OCI-LY3 (cell line): ENCODE results near the gene CWF19L1.
A peak's percentile ranks its signal among the peaks of the same experiment; 100 is the strongest.
"Not testable (repeated sequence)": the region's sequence is repeated elsewhere in the genome, so short reads cannot be mapped to it uniquely, and the experiment has no call there.

Experiments used
- H2AFZ ChIP-seq: fragments of 200-600, 300-600 bp; shearing (Covaris generic); 2 replicates; pipeline ENCODE4 v1.6.0; 2014; ENCODE audit warnings: antibody characterized with exemption, low read depth, low read length
- H3K27ac ChIP-seq: fragments of 200-600, 300-600 bp; sonication (generic); 2 replicates; pipeline ENCODE4 v1.5.1; 2014; ENCODE audit warnings: mild to moderate bottlenecking, low read length, moderate library complexity, mixed read lengths
- H3K27me3 ChIP-seq: fragments of 200-600, 300-600 bp; sonication (generic); 2 replicates; pipeline ENCODE4 v1.6.1; 2014; ENCODE audit warnings: low read depth, low read length, mixed read lengths
- H3K36me3 ChIP-seq: fragments of 200-600, 300-600 bp; sonication (generic); replicated peaks from 2 replicates; pipeline ENCODE3; 2014; ENCODE audit warnings: low read depth, low read length, mixed read lengths
- H3K4me1 ChIP-seq: fragments of 300-600, 200-600 bp; sonication (generic); 2 replicates; pipeline ENCODE4 v1.6.1; 2014; ENCODE audit warnings: low read length, mixed read lengths
- H3K4me2 ChIP-seq: fragments of 200-600, 300-600 bp; sonication (generic); 2 replicates; pipeline ENCODE4 v1.6.1; 2014; ENCODE audit warnings: low read length, mixed read lengths
- H3K4me3 ChIP-seq: fragments of 300-600, 200-600 bp; sonication (generic); 2 replicates; pipeline ENCODE4 v1.5.1; 2014; ENCODE audit warnings: antibody characterized with exemption, mild to moderate bottlenecking, low read length, moderate library complexity
- H3K79me2 ChIP-seq: fragments of 300-600, 200-600 bp; shearing (Covaris generic); 2 replicates; pipeline ENCODE4 v1.6.1; 2014; ENCODE audit warnings: mild to moderate bottlenecking, low read length, mixed read lengths
- H3K9ac ChIP-seq: fragments of 300-600, 200-600 bp; shearing (Covaris generic); 2 replicates; pipeline ENCODE4 v1.6.0; 2014; ENCODE audit warnings: mild to moderate bottlenecking, low read length, moderate library complexity
- H3K9me3 ChIP-seq: fragments of 200-600, 300-600 bp; shearing (Covaris generic); 2 replicates; pipeline ENCODE4 v1.6.1; 2014; ENCODE audit warnings: low read length, mixed read lengths; ENCODE audit not compliant: insufficient read depth
- H4K20me1 ChIP-seq: fragments of 200-600, 300-600 bp; sonication (generic); 2 replicates; pipeline ENCODE4 v1.6.1; 2016; ENCODE audit warnings: low read length, mixed read lengths; ENCODE audit not compliant: insufficient read depth
- EZH2phosphoT487 ChIP-seq: fragments of 200-600 bp; shearing (Covaris generic); IDR thresholded peaks from 2 replicates; pipeline ENCODE4 v1.6.1; 2018; ENCODE audit warnings: antibody characterized with exemption, mixed run types, low read depth
- TF ChIP-seq, protein P1 (sequence below): fragments of 200-600, 300-600 bp; sonication (generic); IDR thresholded peaks from 2 replicates; pipeline ENCODE4 v1.5.1; 2014; ENCODE audit warnings: antibody characterized with exemption, low read length, low read depth

The CWF19L1 gene

GRCh38 chr10:100306861-100307260, 39.4 kb upstream of the CWF19L1 start:
- no peak for TF ChIP-seq EZH2phosphoT487
- TF ChIP-seq, protein P1, sequence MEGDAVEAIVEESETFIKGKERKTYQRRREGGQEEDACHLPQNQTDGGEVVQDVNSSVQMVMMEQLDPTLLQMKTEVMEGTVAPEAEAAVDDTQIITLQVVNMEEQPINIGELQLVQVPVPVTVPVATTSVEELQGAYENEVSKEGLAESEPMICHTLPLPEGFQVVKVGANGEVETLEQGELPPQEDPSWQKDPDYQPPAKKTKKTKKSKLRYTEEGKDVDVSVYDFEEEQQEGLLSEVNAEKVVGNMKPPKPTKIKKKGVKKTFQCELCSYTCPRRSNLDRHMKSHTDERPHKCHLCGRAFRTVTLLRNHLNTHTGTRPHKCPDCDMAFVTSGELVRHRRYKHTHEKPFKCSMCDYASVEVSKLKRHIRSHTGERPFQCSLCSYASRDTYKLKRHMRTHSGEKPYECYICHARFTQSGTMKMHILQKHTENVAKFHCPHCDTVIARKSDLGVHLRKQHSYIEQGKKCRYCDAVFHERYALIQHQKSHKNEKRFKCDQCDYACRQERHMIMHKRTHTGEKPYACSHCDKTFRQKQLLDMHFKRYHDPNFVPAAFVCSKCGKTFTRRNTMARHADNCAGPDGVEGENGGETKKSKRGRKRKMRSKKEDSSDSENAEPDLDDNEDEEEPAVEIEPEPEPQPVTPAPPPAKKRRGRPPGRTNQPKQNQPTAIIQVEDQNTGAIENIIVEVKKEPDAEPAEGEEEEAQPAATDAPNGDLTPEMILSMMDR = no peak
- H2AFZ ChIP-seq = no peak overlapping the region
- H3K27me3 ChIP-seq = no peaks in the 10 kb centered on the region
- H3K9me3 ChIP-seq = no peaks in the 10 kb centered on the region
- H3K27ac ChIP-seq = no peak overlapping the region
- H3K4me3 ChIP-seq = no peak overlapping the region
- peaks cover 4% of the 10 kb centered on the region; the same call in 1 of the 2 replicates for H3K4me1 ChIP-seq
- no peaks in the 10 kb centered on the region for H3K79me2 ChIP-seq
- no peaks in the 10 kb centered on the region for H3K36me3 ChIP-seq
- H3K9ac ChIP-seq = no peak overlapping the region
- no peaks in the 10 kb centered on the region for H4K20me1 ChIP-seq
- no peak overlapping the region for H3K4me2 ChIP-seq

- H3K79me2 ChIP-seq = no peaks in the 10 kb centered on the region
- H3K36me3 ChIP-seq = no peaks in the 10 kb centered on the region
- H3K4me3 ChIP-seq = no peak overlapping the region
- H3K4me2 ChIP-seq = peak overlapping the region; percentile 63
- H3K9me3 ChIP-seq = no peaks in the 10 kb centered on the region
- TF ChIP-seq EZH2phosphoT487 = no peak
- TF ChIP-seq, protein P1 = no peak
- no peaks in the 10 kb centered on the region for H4K20me1 ChIP-seq
- H2AFZ ChIP-seq = no peak overlapping the region
- no peaks in the 10 kb centered on the region for H3K27me3 ChIP-seq
- H3K9ac ChIP-seq = no peak overlapping the region
- H3K4me1 ChIP-seq = peaks cover 4% of the 10 kb centered on the region; the same call in 1 of the 2 replicates
- no peak overlapping the region for H3K27ac ChIP-seq
Observed at GRCh38 chr10:100304414-100304813, 37.0 kb upstream of the CWF19L1 start.

DNA sequence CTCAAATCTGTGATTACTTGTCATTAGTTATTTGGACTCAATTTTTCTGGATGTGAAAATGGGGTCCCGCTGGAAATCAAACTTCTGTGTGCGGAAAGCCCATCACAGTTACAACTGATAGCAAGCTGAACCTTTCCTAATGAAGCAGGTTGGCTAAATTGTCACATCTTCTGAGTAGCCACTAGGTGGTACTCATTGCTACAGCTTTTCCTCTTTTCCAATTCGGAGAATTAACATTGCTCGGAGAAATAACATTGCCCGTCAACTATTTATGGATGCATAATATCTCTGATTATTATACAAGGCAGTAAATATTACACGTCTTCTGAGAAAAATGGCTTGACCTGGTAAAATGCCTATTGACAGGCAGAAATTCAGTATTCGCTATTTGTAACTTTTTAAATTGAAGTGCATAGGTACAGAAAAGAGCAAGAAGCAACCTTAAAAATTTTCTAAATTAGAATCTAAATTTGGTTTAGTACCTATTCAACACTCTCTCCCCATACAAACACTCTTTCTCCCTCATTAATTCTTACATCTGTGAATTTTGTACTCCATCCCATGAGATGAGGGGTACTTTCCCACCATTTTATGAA, 36.4 kb upstream of the CWF19L1 start:
- no peak overlapping the region for H2AFZ ChIP-seq
- H4K20me1 ChIP-seq = no peaks in the 10 kb centered on the region
- no peak overlapping the region for H3K9ac ChIP-seq
- no peaks in the 10 kb centered on the region for H3K9me3 ChIP-seq
- peak overlapping the region; percentile 63 for H3K4me2 ChIP-seq
- no peaks in the 10 kb centered on the region for H3K79me2 ChIP-seq
- H3K36me3 ChIP-seq = no peaks in the 10 kb centered on the region
- H3K4me1 ChIP-seq = peaks cover 4% of the 10 kb centered on the region; the same call in 1 of the 2 replicates
- H3K27me3 ChIP-seq = no peaks in the 10 kb centered on the region
- TF ChIP-seq, protein P1 = peak; percentile 74
- TF ChIP-seq EZH2phosphoT487 = no peak
- H3K27ac ChIP-seq = no peak overlapping the region
- H3K4me3 ChIP-seq = peak overlapping the region; percentile 40; the same call in 1 of the 2 replicates

DNA sequence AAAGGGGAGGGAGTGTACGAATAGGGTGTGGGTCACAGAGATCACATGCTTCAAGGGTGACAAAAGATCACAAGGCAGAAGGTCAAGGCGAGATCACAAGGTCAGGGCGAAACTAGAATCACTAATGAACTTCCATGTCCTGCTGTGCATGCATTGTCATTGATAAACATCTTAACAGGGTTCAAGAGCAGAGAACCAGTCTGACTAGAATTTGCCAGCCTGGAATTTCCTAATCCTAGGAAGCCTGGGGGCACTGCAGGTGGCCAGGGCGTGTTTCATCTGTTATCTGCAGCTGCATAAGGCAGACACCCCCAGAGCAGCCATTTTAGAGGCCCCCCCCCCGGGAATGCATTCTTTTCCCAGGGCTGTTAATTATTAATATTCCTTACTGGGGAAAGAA, 33.7 kb upstream of the CWF19L1 start:
- not testable (repeated sequence) for H3K4me2 ChIP-seq, H3K79me2 ChIP-seq

More for the DNA sequence above, 33.7 kb upstream of the CWF19L1 start:
- not testable (repeated sequence) for H2AFZ ChIP-seq, H4K20me1 ChIP-seq, H3K9me3 ChIP-seq, H3K36me3 ChIP-seq, H3K27ac ChIP-seq, H3K4me3 ChIP-seq, H3K9ac ChIP-seq, H3K27me3 ChIP-seq
- peaks cover 27% of the 10 kb centered on the region for H3K4me1 ChIP-seq
